Measurements from ENCODE around the gene PPP1R13B. TPM values are rescaled to one million over a fixed set of nuclear protein-coding genes. Genes with fewer than 3 reads are reported as not detected.

PPP1R13B gene
- polyA plus RNA-seq, 1 donor (not counting 4 experiments of a cell fraction or from before 2014, with no cell fraction given), result 7.7 TPM

GRCh38 chr14:103735439-103735814, 111.9 kb downstream of the PPP1R13B start:
- dilution Hi-C loops (cut with MboI; ENCODE audit: extremely low pct_ligation_motif_present, low sequenced_read_pairs), result no loop called here
- H3K27ac ChIP-seq (ENCODE audit: control insufficient read depth, insufficient read depth, low read length), result no peak overlapping the region

GRCh38 chr14:103735022-103735421, 112.4 kb downstream of the PPP1R13B start:
- no peaks in the 10 kb centered on the region for H3K27me3 ChIP-seq (ENCODE audit: control insufficient read depth, extremely low read depth, insufficient read depth, low read length)
- no peak overlapping the region for H3K4me3 ChIP-seq (ENCODE audit: control insufficient read depth in 2 of 3, extremely low read depth in 1 of 3, insufficient read depth in 2 of 3, low read depth in 1 of 3, low read length in 3 of 3)
- no peaks in the 10 kb centered on the region for H4K20me1 ChIP-seq (ENCODE audit: control insufficient read depth, extremely low read depth, insufficient read depth, low read length)
- FAIRE-seq, result no peak
- H3K4me2 ChIP-seq (ENCODE audit: control insufficient read depth, extremely low read depth, insufficient read depth, low read depth, low read length), result no peak overlapping the region
- H2AFZ ChIP-seq (ENCODE audit: control insufficient read depth, low read length), result no peak overlapping the region
- H3K27ac ChIP-seq (ENCODE audit: control insufficient read depth, insufficient read depth, low read length), result no peak overlapping the region
- peaks cover 42 to 48% of the 10 kb centered on the region in 2 experiments for H3K36me3 ChIP-seq (ENCODE audit: control insufficient read depth in 2 of 2, extremely low read depth in 1 of 2, insufficient read depth in 2 of 2, low read length in 2 of 2)
- dilution Hi-C loops (cut with MboI; ENCODE audit: extremely low pct_ligation_motif_present, low sequenced_read_pairs), result no loop called here
- peaks cover 11% of the 10 kb centered on the region for H3K4me1 ChIP-seq (ENCODE audit: control insufficient read depth, extremely low read depth, insufficient read depth, low read length)
- TF ChIP-seq CTCF (optimal IDR thresholded peaks at IDR 0.05 in 1 of 3, IDR thresholded peaks at IDR 0.05 in 1 of 3, conservative IDR thresholded peaks at IDR 0.05 in 1 of 3; ENCODE audit: extremely low read depth in 1 of 3, insufficient read depth in 2 of 3, low read length in 3 of 3) (no peak), EZH2 (IDR thresholded peaks at IDR 0.05; ENCODE audit: low read length) (no peak)
- no peak overlapping the region for H3K9ac ChIP-seq (ENCODE audit: control insufficient read depth, extremely low read depth, insufficient read depth, low read length)
- no peaks in the 10 kb centered on the region for H3K9me1 ChIP-seq (ENCODE audit: control insufficient read depth, extremely low read depth, insufficient read depth, low read length)
- DNase-seq (ENCODE audit: low read depth, low spot score), result no peak
- H3K9me3 ChIP-seq (ENCODE audit: control insufficient read depth, low read depth, low read length), result no peaks in the 10 kb centered on the region
- no peaks in the 10 kb centered on the region for H3K79me2 ChIP-seq (ENCODE audit: control insufficient read depth, insufficient read depth, low read length)

More at GRCh38 chr14:103735439-103735814, 111.9 kb downstream of the PPP1R13B start:
- Histone ChIP-seq H3K4me2 (ENCODE audit: control insufficient read depth, extremely low read depth, insufficient read depth, low read depth, low read length) (no peak overlapping the region), H3K4me1 (ENCODE audit: control insufficient read depth, extremely low read depth, insufficient read depth, low read length) (peaks cover 11% of the 10 kb centered on the region), H3K27me3 (ENCODE audit: control insufficient read depth, extremely low read depth, insufficient read depth, low read length) (no peaks in the 10 kb centered on the region), H4K20me1 (ENCODE audit: control insufficient read depth, extremely low read depth, insufficient read depth, low read length) (no peaks in the 10 kb centered on the region), H3K9me3 (ENCODE audit: control insufficient read depth, low read depth, low read length) (no peaks in the 10 kb centered on the region), H3K9me1 (ENCODE audit: control insufficient read depth, extremely low read depth, insufficient read depth, low read length) (no peaks in the 10 kb centered on the region), H3K4me3 (ENCODE audit: control insufficient read depth in 2 of 3, extremely low read depth in 1 of 3, insufficient read depth in 2 of 3, low read depth in 1 of 3, low read length in 3 of 3) (no peak overlapping the region), H3K36me3 (ENCODE audit: control insufficient read depth in 2 of 2, extremely low read depth in 1 of 2, insufficient read depth in 2 of 2, low read length in 2 of 2) (peaks cover 40 to 44% of the 10 kb centered on the region in 2 experiments), H3K79me2 (ENCODE audit: control insufficient read depth, insufficient read depth, low read length) (no peaks in the 10 kb centered on the region), H3K9ac (ENCODE audit: control insufficient read depth, extremely low read depth, insufficient read depth, low read length) (no peak overlapping the region), H2AFZ (ENCODE audit: control insufficient read depth, low read length) (no peak overlapping the region)
- FAIRE-seq, result no peak
- no peak for DNase-seq (ENCODE audit: low read depth, low spot score)
- TF ChIP-seq CTCF (optimal IDR thresholded peaks at IDR 0.05 in 1 of 3, IDR thresholded peaks at IDR 0.05 in 1 of 3, conservative IDR thresholded peaks at IDR 0.05 in 1 of 3; ENCODE audit: extremely low read depth in 1 of 3, insufficient read depth in 2 of 3, low read length in 3 of 3) (peak in 1 of 3 experiments; percentile 24), EZH2 (IDR thresholded peaks at IDR 0.05; ENCODE audit: low read length) (no peak)
